HepG2 (cell line): ENCODE data around the gene GNB4. TPM values are rescaled to one million over a fixed set of nuclear protein-coding genes. Genes with fewer than 3 reads are reported as not detected.

Experiments
- ATAC-seq: fragments of 200-7000 bp; cut with Tn5 transposase; 3 replicates; pipeline ENCODE4 v1.9.1; 2020; ENCODE audit warnings: mild to moderate bottlenecking, moderate library complexity
- BruUV-seq: library from RNA; stranded (reverse); fragments of 400-500 nt; replicated peaks from 2 replicates; lab custom pipeline; 2021; lab: Mats Ljungman, UMichigan
- CTCF ChIA-PET: fragments of 300-600 bp; formaldehyde crosslinking; extraction: SDS; loops from one replicate; lab custom pipeline; 2021; ENCODE audit warnings: low total read pairs, inconsistent platforms, low intra/inter-chr PET ratio; lab: Yijun Ruan, JAX
- POLR2A ChIA-PET: fragments of 350-600 bp; sonication (Branson Sonifier 250); formaldehyde crosslinking; loops from one replicate; lab custom pipeline; 2020; ENCODE audit warnings: antibody characterized with exemption, inconsistent platforms; lab: Yijun Ruan, JAX
- DNase-seq: peaks from one replicate; pipeline ENCODE4 v3.0.0-alpha.2; 2015; ENCODE audit warnings: low spot score
- FAIRE-seq: peaks from 3 replicates; lab custom pipeline; 2011; peaks lifted over from hg19 to GRCh38; lab: Jason Lieb, UNC
- H2AFZ ChIP-seq: one replicate; pipeline ENCODE4 v1.6.1; 2011; ENCODE audit warnings: low read length, inconsistent platforms
- H3K27ac ChIP-seq: fragments of 300-600 bp; 3 replicates; pipeline ENCODE4 v1.8.0; 2011; ENCODE audit warnings: mixed run types, mild to moderate bottlenecking, mixed read lengths, low read length, inconsistent platforms; ENCODE audit not compliant: insufficient read depth; ENCODE audit errors: extremely low read length
- H3K27me3 ChIP-seq, 2 experiments: fragments of 200-600 bp in 1 of 2; 2 replicates in 1 of 2; 3 replicates in 1 of 2; pipeline versions ENCODE4 v1.6.0 to v1.8.0; 2011; ENCODE audit warnings: low read length in 2 of 2, mild to moderate bottlenecking in 2 of 2, moderate library complexity in 2 of 2, inconsistent platforms in 1 of 2; ENCODE audit not compliant: insufficient read depth in 2 of 2, control insufficient read depth in 1 of 2
- H3K36me3 ChIP-seq, 2 experiments: fragments of 200-600 bp in 1 of 2; replicated peaks in 1 of 2; 2 replicates in 1 of 2; 3 replicates in 1 of 2; pipeline versions ENCODE4 v1.5.1 to v1.8.0; 2011; ENCODE audit warnings: low read length in 2 of 2, inconsistent platforms in 1 of 2; ENCODE audit not compliant: insufficient read depth in 2 of 2, control insufficient read depth in 1 of 2
- H3K4me1 ChIP-seq: 2 replicates; pipeline ENCODE4 v1.5.1; 2012; ENCODE audit warnings: low read length, inconsistent platforms; ENCODE audit not compliant: insufficient read depth
- H3K4me2 ChIP-seq: 2 replicates; pipeline ENCODE4 v1.6.0; 2011; ENCODE audit warnings: low read depth, low read length, inconsistent platforms
- H3K4me3 ChIP-seq, 3 experiments: fragments of 200-600 bp in 1 of 3; sonication (generic), shearing (Covaris generic) in 1 of 3; replicated peaks in 1 of 3; 2 replicates each; pipeline ENCODE4 v1.5.1; 2011 to 2016; ENCODE audit warnings: low read length in 3 of 3, inconsistent platforms in 2 of 3, low read depth in 2 of 3, mild to moderate bottlenecking in 2 of 3, control low read depth in 1 of 3, mixed read lengths in 1 of 3; ENCODE audit not compliant: insufficient read depth in 1 of 3
- H3K79me2 ChIP-seq: one replicate; pipeline ENCODE4 v1.6.1; 2011; ENCODE audit warnings: low read length, inconsistent platforms; ENCODE audit not compliant: insufficient read depth
- H3K9ac ChIP-seq: 2 replicates; pipeline ENCODE4 v1.6.0; 2011; ENCODE audit warnings: mild to moderate bottlenecking, low read depth, low read length, inconsistent platforms; ENCODE audit not compliant: insufficient read depth
- H3K9me3 ChIP-seq: 2 replicates; pipeline ENCODE4 v1.5.1; 2012; ENCODE audit warnings: mild to moderate bottlenecking, low read length
- H4K20me1 ChIP-seq: 2 replicates; pipeline ENCODE4 v1.6.0; 2011; ENCODE audit warnings: inconsistent platforms, mild to moderate bottlenecking, low read length, moderate library complexity; ENCODE audit not compliant: insufficient read depth
- CC2D1A ChIP-seq: sonication (generic); formaldehyde crosslinking; IDR thresholded peaks from 2 replicates; pipeline ENCODE4 v1.8.1; 2023; ENCODE audit warnings: mild to moderate bottlenecking, missing genetic modification reagents
- HNRNPK ChIP-seq: fragments of 200-400 bp; formaldehyde crosslinking; IDR thresholded peaks from 2 replicates; pipeline ENCODE4 v1.6.1; 2018; ENCODE audit warnings: low read length, low read depth, moderate library complexity, mild to moderate bottlenecking; ENCODE audit not compliant: poor library complexity, severe bottlenecking
- IRX3 ChIP-seq: sonication (generic); formaldehyde crosslinking; IDR thresholded peaks from 2 replicates; pipeline ENCODE4 v1.8.1; 2023; ENCODE audit warnings: mild to moderate bottlenecking, low read depth, missing genetic modification reagents, borderline replicate concordance
- MEF2D ChIP-seq: sonication (generic); formaldehyde crosslinking; IDR thresholded peaks from 2 replicates; pipeline ENCODE4 v1.5.1; 2020; ENCODE audit warnings: mild to moderate bottlenecking, missing genetic modification reagents
- PPARG ChIP-seq: conservative IDR thresholded peaks from 2 replicates; pipeline ENCODE4 v1.6.1; 2016; ENCODE audit warnings: missing biosample characterization, missing genetic modification reagents
- SMARCC2 ChIP-seq: fragments of 450-650 bp; IDR thresholded peaks from 2 replicates; pipeline ENCODE4 v1.6.1; 2017; ENCODE audit warnings: antibody characterized with exemption, mild to moderate bottlenecking
- SRSF4 ChIP-seq: fragments of 200-400 bp; formaldehyde crosslinking; IDR thresholded peaks from one replicate; pipeline ENCODE4 v1.6.1; 2018; ENCODE audit warnings: mild to moderate bottlenecking, low read depth, low read length, moderate library complexity; ENCODE audit not compliant: poor library complexity, severe bottlenecking
- ZNF20 ChIP-seq: sonication (generic); formaldehyde crosslinking; IDR thresholded peaks from 2 replicates; pipeline ENCODE4 v1.4.0; 2020; ENCODE audit warnings: mild to moderate bottlenecking, moderate library complexity, missing genetic modification reagents
- ZNF572 ChIP-seq: sonication (generic); formaldehyde crosslinking; IDR thresholded peaks from 2 replicates; pipeline ENCODE4 v1.5.1; 2020; ENCODE audit warnings: mild to moderate bottlenecking, missing genetic modification reagents
- ZNF605 ChIP-seq: sonication (generic); formaldehyde crosslinking; IDR thresholded peaks from 2 replicates; pipeline ENCODE4 v1.8.0; 2022; ENCODE audit warnings: mild to moderate bottlenecking, missing genetic modification reagents
- WGBS: methylation state at CpG from one replicate; pipeline ENCODE4 v1.1.6; 2017; ENCODE audit warnings: low lambda C conversion rate; 5-methylcytosine and 5-hydroxymethylcytosine counted together
- in situ Hi-C: cut with HindIII; loops from 2 replicates; pipeline ENCODE4 v1.10.0; 2017; ENCODE audit warnings: low pct_unique_long_range_greater_than_20kb; ENCODE audit not compliant: extremely low pct_ligation_motif_present
- intact Hi-C: fragments of 100-400 bp; cut with micrococcal nuclease; formaldehyde crosslinking; loops from one replicate; pipeline ENCODE4 v1.10.0; 2022; ENCODE audit not compliant: unreplicated experiment
- polyA plus RNA-seq, 8 experiments: library from polyadenylated mRNA; depleted of rRNA in 3 of 8; stranded (reverse) in 7 of 8; unstranded in 1 of 8; fragments of >200 nt; fragmentation: Illumina TruSeq in 4 of 8; extraction: Trizol in 4 of 8; gene quantifications; 2 replicates each; pipeline versions ENCODE4 v1.2.1 to v1.2.3, GENCODE V29; 2011 to 2016; ENCODE audit warnings: low read depth in 4 of 8, missing spikeins in 1 of 8, mixed read lengths in 1 of 8; ENCODE audit not compliant: insufficient read depth in 1 of 8
- total RNA-seq, 5 experiments: library from RNA; depleted of rRNA; stranded (reverse); fragments of >200 nt; fragmentation: Illumina TruSeq; extraction: Trizol; gene quantifications; 2 replicates each; pipeline ENCODE4 v1.2.3, GENCODE V29; 2016; ENCODE audit warnings: low read depth in 1 of 5
- TF ChIP-seq, protein P1 (sequence below): sonication (generic); formaldehyde crosslinking; IDR thresholded peaks from 2 replicates; pipeline ENCODE4 v1.5.0; 2020; ENCODE audit warnings: missing genetic modification reagents

GNB4 gene
- total and polyA plus RNA-seq, 2 of the 13 experiments (the other 11 are each of a cell fraction or from before 2014, with no cell fraction given) = 0.07 to 0.13 TPM

DNA sequence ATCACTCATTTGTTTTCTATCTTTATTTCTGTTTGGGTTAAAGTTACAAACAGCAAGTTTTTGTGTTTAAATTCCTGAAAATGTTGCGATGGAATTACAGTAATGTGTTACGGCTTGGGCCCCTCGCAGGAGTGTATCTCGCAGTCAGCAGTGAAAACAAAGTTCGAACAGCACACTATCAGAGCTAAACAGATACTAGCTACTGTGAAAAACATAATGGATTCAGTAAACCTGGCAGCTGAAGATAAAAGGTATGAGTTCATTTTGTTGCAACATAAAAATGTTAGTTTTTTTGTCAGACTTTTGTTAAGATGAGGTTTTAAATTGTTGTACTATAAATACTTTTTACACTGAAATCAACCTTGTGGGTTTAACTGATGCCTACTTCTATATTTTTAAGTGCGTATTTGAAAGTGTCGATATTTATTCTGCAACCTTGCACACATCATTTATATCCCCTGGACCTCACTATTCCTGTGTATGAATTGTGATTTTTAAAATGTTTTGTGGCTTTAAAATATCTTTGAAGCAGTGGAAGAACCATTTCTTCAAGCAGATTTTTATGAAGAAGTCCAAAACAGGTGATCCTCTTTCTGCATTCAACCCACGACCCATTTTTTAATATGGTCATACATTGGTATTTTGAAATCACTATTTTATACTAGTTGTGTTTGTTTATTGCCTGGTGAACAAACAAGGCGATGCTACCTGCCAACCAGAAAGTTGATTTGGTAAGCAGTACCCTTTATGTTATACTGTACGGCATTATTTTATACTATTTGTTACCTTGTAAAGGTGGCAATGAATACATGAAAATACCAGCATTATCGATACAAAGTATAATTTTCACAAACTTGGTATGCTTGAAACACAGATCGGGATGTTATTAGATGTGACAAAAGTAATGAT lies 75.9 kb downstream of the GNB4 start:
- no peak overlapping the region for H3K27ac ChIP-seq
- ATAC-seq (no peak), DNase-seq (no peak), FAIRE-seq (no peak)
- no peaks in the 10 kb centered on the region for H3K79me2 ChIP-seq
- WGBS = 90% methylated on average over 12 of the region's 12 CpGs
- no peaks in the 10 kb centered on the region for H3K4me1 ChIP-seq
- H3K27me3 ChIP-seq = no peaks in the 10 kb centered on the region; a peak in 1 of 5 replicates
- peaks cover 5 to 42% of the 10 kb centered on the region in 2 experiments; a peak in 4 of 5 replicates for H3K36me3 ChIP-seq
- intact Hi-C loops (no loop called here), in situ Hi-C loops (no loop called here)
- no peaks in the 10 kb centered on the region for H3K9me3 ChIP-seq
- no peak overlapping the region for H3K9ac ChIP-seq
- ChIA-PET POLR2A (no interaction called here), CTCF (no interaction called here)
- H3K4me3 ChIP-seq = no peak overlapping the region
- no TSS peak for BruUV-seq
- TF ChIP-seq SRSF4 (no peak), SMARCC2 (no peak), HNRNPK (no peak), ZNF20 (CRISPR knock-in tag) (no peak), CC2D1A (CRISPR knock-in tag) (no peak), ZNF605 (CRISPR knock-in tag) (no peak), ZNF572 (CRISPR knock-in tag) (no peak), MEF2D (CRISPR knock-in tag) (no peak), IRX3 (no peak), PPARG (no peak)
- TF ChIP-seq, protein P1, sequence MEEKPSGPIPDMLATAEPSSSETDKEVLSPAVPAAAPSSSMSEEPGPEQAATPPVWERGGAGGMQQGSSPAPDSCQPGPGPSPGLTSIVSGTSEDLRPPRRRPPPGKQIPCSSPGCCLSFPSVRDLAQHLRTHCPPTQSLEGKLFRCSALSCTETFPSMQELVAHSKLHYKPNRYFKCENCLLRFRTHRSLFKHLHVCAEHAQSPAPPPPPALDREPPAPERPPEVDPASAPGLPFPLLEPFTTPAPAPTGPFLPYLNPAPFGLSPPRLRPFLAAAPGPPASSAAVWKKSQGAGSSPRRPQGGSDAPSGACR = no peak
- TF ChIP-seq, all 625 proteins: peak for 0
- Histone ChIP-seq H2AFZ (no peak overlapping the region), H3K4me2 (no peak overlapping the region), H4K20me1 (no peaks in the 10 kb centered on the region)
